GM12864 (cell line): ENCODE measurements around the gene DENND1A.
A peak's percentile ranks its signal among the peaks of the same experiment; 100 is the strongest.

Experiments
- DNase-seq: peaks from one replicate; pipeline ENCODE4 v3.0.0-alpha.2; 2011; ENCODE audit warnings: low read depth
- H3K4me3 ChIP-seq: 2 replicates; pipeline ENCODE4 v1.5.1; 2011; ENCODE audit warnings: mild to moderate bottlenecking, low read depth, low read length, control low read depth
- CTCF ChIP-seq: IDR thresholded peaks from 2 replicates; pipeline ENCODE4 v1.5.1; 2011; ENCODE audit warnings: low read depth, mild to moderate bottlenecking, moderate library complexity, low read length, control low read depth, inconsistent platforms; ENCODE audit errors: missing control alignments

The DENND1A gene

GRCh38 chr9:123339666-123340510 lies 590.0 kb downstream of the DENND1A start:
- peak; percentile 87 for DNase-seq
- H3K4me3 ChIP-seq, result peak overlapping the region; percentile 47
- no peak for TF ChIP-seq CTCF

- TF ChIP-seq CTCF, result peak; percentile 30
- DNase-seq, result peak; percentile 92
- peak overlapping the region; percentile 47 for H3K4me3 ChIP-seq
These were observed 590.9 kb downstream of the DENND1A start for GRCh38 chr9:123338710-123339665.

- no peak for TF ChIP-seq CTCF
- DNase-seq, result no peak
- no peak overlapping the region for H3K4me3 ChIP-seq
These were observed 592.0 kb downstream of the DENND1A start for GRCh38 chr9:123337971-123338370.

GRCh38 chr9:123336959-123337358 lies 593.0 kb downstream of the DENND1A start:
- TF ChIP-seq CTCF, result no peak
- DNase-seq, result no peak
- no peak overlapping the region for H3K4me3 ChIP-seq

- TF ChIP-seq CTCF, result no peak
- H3K4me3 ChIP-seq, result no peak overlapping the region
- no peak for DNase-seq
These were observed 593.5 kb downstream of the DENND1A start for GRCh38 chr9:123336449-123336848.

GRCh38 chr9:123335986-123336329 lies 594.0 kb downstream of the DENND1A start:
- TF ChIP-seq CTCF, result no peak
- no peak overlapping the region for H3K4me3 ChIP-seq

More at GRCh38 chr9:123335986-123336329, 594.0 kb downstream of the DENND1A start:
- DNase-seq, result no peak
